NCI-H187 treated with DMSO at 0.1 percent for 48 hours (cell line): ENCODE measurements around the gene KLK7.
"Not testable (repeated sequence)": the region's sequence is repeated elsewhere in the genome, so short reads cannot be mapped to it uniquely, and the experiment has no call there.

Experiments
- DNase-seq: peaks from one replicate; lab custom pipeline; 2025; lab: John Stamatoyannopoulos, UW

KLK7 gene

DNA sequence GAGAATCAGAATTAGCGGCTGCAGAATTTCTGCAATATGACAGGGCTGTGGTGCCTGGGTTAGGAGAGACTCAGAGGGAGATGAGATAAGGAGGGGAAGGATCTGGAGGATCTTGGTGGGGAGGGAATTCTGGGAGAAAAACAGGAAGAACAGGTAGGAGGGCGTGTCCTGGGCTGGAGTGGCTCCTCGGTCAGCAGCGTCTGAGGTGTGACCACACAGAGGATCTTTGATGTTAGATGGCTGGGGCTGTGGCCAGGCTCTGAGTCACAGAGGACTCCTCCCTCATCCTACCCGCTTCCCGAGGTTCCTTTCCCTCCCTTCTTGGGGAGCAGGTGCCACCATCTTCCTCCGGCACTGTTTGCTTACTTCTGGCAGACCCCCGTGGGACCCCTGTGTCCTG lies 8.0 kb downstream of the KLK7 start:
- DNase-seq, result no peak

DNA sequence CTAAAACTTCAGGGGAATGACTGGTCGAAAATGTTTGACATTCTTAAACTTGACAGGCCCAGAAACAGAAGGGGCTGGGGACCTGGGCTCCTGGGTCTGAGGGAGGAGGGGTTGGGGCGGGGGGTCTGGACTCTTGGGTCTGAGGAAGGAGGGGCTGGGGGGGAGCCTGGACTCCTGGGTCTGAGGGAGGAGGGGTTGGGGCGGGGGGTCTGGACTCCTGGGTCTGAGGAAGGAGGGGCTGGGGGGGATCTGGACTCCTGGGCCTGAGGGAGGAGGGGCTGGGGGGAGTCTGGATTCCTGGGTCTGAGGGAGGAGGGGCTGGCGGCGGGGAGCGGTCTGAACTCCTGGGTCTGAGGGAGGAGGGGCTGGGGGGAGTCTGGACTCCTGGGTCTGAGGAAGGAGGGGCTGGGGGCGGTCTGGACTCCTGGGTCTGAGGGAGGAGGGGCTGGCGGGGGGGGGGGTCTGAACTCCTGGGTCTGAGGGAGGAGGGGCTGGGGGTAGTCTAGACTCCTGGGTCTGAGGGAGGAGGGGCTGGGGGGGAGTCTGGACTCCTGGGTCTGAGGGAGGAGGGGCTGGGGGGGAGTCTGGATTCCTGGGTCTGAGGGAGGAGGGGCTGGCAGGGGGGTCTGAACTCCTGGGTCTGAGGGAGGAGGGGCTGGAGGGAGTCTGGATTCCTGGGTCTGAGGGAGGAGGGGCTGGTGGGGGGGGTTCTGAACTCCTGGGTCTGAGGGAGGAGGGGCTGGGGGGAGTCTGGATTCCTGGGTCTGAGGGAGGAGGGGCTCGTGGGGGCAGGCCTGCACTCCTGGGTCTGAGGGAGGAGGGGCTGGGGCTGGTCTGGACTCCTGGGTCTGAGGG lies 8.8 kb downstream of the KLK7 start:
- no peak for DNase-seq

DNA sequence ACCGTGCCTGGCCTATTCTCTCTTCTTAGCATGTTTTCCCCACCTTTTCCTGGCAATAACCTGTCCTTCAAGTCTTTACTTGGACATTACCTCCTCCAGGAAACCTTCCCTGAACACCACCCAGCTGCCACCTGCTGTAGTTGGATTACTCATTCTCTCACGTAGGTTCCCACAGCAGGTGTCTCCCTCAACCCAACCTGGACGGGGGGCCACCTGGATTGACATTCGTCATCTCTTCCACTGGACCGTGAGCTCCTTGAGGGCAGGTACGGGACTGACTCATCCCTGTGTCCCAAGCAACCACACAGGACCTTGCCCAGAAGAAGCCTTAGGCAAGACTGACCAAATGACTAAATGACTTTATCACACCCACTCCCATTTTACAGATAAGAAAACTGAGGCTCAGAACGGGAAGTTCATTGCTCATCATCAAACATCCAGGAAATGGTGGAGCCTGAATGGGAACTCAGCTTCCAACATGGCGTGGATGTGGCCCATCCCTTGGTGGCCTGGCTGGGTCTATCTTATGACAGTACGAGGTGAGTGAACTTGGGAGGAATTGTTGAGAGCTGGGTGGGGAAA lies 10.8 kb downstream of the KLK7 start:
- DNase-seq, result no peak

DNA sequence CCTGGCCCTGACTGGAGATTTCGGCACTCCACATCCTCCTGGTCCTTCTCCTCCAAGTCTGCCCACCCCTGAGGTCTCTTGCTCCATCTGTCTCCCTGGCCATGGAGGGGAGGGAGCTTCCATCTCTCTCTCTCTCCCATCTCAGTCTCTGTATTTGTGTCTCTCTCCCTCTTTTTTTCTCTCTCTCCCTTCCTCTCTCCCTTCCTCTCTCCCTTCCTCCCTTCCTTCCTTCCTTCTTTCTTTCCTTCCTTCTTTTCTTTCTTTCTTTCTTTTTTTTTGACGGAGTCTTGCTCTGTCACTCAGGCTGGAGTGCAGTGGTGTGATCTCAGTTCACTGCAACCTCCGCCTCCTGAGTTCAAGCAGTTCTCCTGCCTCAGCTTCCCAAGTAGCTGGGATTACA lies 13.9 kb downstream of the KLK7 start:
- DNase-seq, result not testable (repeated sequence)

DNA sequence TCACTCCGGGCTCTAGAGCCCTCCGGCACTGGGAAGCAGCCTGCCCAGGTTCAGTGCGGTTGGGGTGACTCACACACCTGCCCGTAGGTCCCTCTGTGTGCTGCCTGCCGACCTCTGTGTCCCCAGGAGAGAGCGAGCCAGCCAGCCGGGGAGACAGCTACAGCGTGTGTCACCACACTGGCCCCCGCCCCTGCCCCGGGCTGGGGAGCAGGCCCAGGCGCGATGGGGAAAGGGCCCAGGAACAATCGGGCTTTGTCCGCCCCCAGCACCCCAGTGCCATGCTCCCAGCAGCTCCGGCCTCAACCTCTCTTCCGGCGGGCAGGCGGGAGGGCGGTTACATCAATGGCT lies 14.3 kb downstream of the KLK7 start, which contains the start of gene KLK6:
TSS of gene KLK6 (minus strand) at position 179 of the 348 bp plus-strand sequence. CDS start 1,487 bp downstream, outside the sequence.
- no peak for DNase-seq

DNA sequence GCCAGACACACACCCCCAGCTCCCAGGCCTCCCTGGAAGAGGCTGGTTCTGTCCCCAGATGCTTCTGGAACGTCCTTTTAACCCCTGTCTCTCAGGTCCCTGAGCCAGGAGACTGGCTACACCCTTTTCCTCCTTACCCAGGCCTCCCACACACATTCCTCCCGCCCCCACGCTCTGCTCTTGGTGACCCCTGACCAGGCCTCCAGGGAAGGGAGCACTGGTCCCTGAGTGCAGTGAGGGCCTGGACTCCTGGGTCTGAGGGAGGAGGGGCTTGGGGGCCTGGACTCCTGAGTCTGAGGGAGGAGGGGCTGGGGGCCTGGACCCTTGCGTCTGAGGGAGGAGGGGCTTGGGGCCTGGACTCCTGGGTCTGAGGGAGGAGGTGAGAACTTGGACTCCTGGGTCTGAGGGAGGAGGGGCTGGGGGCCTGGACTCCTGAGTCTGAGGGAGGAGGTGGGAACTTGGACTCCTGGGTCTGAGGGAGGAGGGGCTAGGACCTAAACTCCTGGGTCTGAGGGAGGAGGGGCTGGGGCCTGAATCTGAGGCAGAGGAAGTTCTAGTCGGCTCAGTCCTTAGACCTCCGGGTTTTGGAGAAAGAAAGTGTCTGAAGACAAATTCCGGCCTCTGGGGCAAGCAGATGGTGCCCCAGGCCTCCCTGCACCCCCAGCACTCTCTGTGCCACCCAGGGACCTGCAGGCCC lies 14.9 kb downstream of the KLK7 start:
- no peak for DNase-seq

DNA sequence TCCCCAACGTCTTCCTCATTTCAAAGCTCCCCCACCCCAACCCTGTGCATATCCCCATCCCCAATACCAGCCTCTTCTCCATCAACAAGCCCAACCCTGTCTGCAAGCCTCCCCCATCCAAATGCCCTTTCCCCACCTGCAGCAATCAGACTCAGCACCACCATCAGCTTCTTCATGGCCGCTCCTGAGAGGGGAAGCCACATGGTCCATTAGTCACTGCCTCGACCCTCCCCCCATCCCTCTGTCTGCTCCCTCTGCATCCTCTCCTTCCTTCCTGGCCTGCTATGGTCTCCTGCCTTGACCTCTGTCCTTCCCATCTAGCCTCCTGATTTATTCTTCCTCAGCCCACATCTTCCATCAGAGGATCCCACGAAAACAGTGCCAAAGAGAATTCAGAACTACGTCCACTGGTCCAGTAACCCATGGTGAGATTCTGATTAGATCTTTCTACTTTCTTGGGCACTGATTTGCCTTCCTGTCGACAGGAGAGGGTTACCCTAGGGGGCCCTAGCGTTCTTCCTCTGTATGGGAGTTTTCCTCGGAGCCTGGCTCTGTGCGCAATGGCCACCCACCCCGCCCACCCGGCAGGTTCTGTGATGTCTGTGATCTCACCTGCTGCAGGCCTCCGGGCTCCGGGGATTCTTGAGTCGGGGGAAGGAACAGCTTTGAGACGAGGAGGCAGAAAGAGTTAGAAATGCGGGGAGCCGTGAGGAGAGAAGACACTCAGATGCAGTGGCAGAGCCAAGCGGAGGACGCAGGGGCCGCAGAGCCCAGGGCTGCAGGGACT lies 15.6 kb downstream of the KLK7 start:
- no peak for DNase-seq

DNA sequence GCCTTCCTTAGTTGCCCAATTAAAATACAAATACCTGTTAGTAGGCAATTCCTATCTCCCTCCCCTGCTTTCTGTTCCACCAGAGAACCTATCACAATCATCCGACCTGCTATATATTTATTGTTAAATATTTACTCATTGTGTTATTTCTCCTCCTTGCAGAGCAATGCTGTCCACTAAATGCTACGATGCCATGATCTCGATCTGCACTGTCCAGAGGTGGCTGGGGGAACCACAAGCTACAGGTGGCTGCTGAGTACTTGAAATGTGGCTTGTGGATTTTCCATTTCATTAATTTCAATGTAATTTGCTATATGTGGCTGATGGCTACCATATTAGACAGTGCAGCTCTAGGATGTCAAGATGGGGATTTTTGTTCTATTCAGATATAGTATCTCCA lies 19.5 kb downstream of the KLK7 start:
- DNase-seq, result no peak

DNA sequence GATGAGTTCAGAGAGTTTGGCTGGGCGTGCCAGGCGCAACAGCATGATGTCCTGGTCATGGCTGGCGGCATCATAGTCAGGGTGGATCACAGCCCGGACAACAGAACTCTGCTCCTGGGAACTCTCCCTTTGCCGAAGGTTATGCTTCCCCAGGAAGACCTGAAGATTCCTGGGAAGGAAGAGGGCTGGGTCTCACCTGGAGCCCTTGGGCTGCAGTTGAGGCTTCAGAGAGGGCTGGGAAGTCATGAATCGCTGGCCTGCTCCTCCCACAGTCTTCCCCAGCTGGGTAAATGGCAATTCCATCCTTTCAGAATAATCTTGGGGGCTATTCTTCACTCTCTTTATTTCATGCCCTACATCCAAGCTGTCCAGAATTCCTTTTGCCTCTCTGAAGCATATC lies 20.3 kb downstream of the KLK7 start:
- no peak for DNase-seq

DNA sequence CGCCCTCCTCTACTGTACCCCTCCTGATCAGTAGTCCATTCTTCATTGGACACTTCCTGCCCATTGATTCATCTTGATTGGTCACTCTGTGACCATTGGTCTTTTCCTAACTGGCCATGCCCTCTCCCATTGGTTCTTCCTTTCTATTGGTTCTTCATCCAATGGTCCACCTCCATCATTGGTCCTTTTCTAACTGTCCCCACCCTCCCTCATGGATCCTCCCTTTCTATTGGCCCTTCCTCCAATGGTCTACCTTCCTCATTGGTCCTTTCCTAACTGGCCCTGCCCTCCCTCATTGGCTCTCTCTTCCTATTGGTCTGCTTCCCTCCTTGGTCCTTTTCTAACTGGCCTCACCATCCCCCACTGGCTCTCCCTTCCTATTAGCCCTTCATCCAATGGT lies 21.5 kb downstream of the KLK7 start:
- DNase-seq, result no peak

DNA sequence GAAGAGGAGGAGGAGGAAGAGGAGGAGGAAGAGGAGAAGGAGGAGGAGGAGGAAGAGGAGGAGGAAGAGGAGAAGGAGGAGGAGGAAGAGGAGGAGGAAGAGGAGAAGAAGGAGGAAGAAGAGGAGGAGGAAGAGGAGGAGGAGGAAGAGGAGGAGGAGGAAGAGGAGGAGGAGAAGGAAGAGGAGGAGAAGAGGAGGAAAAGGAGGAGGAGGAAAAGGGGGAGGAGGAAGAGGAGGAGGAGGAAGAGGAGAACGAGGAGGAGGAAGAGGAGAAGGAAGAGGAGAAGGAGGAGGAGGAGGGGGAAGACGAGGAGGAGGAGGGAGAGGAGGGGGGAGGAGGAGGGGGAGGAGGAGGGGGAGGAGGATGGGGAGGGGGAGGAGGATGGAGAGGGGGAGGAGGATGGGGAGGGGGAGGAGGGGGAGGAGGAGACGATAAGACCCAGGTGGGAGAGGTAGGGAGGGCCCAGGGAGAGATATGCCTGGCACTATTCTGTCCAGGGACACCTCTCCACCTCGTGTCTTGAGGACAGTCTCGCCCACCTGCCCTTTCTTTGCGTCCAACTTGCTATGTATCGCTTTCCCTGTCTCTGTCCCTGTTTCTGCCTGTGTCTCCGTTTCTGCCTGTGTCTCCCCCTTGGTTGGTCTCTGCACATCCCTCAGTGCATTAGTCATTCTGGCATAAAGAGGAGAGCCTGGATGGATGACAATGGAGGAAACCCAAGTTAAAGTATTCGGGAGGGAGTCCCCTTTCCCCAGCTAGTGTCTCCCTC lies 23.8 kb downstream of the KLK7 start:
- DNase-seq, result no peak

DNA sequence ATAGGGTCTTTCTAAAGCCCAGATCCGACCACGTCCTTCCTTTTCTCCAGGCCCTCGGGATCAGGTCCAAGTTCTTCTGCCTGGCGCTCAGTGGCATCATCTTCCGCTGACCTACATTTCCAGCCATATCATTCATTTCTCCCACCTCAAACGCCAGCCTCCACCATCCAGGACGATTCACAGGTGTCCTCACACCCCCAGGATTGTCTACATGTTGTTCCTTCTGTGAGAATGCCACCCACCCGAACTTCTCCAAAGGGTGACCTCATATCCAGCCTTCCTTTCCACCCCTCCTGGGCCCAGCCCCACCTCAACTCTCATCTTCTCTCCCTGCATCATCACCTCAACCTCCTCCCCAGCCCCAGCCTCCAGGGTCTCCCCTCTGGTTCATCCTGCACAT lies 26.1 kb downstream of the KLK7 start:
- no peak for DNase-seq

DNA sequence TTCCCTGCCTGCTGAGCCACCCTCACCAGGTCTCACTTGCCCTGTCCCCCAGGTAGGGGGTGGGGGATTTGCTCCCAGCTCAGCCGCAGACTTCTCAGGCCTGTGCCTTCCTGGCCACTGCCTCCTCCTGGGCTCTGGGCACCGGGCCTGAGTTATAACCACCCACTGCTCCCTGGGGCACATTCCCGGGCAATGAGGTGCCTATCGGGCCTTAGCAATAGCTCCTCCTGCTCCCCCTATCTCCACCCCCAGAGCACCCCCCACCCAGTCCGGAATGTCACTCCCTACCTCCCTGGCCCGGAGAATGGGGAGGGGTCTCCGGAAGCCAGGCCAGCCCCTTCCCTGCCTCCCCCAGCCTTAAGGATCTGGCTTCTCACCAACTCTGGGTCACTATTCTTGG lies 30.8 kb downstream of the KLK7 start, which contains the start of gene KLK5:
TSS of gene KLK5 (minus strand) at position 129 of the 400 bp plus-strand sequence. CDS start 381 bp downstream, outside the sequence.
- DNase-seq, result no peak

DNA sequence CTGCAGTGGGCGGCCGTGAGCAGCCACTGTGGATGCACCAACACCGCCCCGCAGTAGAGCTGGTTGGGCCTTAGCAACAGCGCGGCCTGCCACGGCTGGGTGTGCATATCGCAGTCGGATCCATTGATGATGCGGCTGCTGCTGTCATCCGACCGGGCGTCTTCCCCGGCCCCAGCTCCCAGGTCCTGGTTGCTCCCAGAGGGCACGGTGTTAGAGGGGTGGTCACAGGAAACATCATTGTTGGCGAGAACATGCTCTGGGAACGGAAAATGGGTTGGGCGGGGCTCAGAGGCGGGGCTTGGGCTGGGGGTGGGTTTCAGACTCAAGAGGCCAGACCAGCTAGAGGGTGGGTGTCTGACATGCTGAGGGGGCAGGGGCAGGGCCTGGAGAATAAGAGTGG lies 33.9 kb downstream of the KLK7 start:
- DNase-seq, result no peak

DNA sequence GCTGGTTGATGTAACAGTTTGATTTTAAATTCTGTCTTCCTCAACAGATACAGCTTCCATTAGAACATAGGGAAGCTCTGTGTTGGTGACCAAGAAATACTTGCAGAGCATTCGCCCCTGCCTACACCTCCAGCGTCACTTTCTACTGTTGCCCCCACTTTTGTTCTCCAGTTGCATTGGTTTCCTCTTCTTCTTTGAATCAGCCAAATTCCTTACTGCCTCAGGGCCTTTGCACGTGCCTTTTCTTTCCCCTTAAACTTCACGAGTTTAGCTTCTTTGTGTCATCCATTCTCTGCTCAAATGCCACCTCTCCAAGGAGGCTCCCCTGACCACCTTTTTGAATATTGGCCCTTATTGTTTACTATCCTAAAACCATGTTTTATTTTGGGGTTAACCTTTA lies 36.6 kb downstream of the KLK7 start:
- DNase-seq, result no peak

DNA sequence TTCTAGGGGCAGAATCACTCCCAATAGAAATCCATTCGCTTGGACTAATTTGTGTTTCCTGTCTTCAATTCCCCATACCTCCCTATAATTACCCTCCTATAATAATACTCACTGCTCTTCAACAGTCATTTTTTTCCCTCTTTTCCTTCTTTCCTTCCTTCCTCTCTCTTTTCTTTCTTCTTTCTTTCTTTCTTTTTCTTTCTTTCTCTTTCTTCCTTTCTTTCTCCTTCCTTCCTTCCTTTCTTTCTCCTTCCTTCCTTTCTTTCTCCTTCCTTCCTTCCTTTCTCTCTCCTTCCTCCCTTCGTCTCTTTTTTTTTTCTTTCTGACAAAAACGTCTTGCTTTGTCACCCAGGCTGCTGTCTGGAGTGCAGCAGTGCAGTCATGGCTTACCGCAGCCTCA lies 38.9 kb downstream of the KLK7 start:
- no peak for DNase-seq

DNA sequence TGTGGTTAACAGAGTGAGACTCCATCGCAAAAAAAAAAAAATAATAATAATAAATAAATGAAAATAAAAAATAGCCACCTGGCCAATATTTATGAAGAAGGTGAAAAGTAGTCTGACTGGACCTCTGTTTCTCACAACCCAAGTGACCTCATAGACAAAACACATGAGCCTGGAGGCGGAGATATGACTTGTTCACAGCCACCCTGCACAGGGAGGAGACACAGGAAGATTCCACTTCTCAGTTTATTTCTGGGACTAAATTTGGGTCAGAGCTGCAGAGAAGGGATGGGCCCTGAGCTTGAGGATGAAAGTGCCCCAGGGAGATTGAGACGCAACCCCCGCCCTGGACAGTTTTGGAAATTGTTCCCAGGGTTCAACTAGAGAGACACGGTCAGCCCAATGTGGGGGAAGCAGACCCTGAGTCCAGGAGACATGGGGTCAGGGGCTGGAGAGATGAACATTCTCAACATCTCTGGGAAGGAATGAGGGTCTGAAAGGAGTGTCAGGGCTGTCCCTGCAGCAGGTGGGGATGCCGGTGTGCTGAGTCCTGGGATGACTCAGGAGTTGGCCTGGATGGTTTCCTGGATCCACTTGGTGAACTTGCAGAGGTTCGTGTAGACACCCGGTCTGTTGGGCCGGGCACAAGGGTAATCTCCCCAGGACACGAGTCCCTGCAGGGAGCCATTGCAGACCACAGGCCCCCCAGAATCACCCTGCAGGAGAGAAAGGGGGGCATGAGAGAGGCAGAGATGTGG lies 40.5 kb downstream of the KLK7 start:
- no peak for DNase-seq

DNA sequence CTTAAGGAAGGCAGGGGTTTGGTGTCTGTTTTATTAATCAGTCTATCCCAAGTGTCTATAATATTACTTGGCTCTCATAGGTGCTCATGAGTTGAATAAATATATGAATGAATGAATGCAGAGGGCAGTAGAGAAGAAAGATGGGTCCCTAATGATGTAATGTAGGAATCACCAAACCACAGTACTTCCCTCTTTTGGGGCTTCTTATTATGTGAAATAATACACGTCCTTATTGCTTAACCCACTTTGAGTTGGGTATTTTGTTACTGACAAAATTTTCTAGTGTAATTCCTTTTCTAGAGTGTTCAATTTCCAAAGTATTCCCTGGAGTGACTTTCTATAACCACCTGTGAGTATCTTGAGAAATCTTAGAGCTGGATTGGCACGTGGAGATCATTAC lies 44.1 kb downstream of the KLK7 start:
- no peak for DNase-seq

DNA sequence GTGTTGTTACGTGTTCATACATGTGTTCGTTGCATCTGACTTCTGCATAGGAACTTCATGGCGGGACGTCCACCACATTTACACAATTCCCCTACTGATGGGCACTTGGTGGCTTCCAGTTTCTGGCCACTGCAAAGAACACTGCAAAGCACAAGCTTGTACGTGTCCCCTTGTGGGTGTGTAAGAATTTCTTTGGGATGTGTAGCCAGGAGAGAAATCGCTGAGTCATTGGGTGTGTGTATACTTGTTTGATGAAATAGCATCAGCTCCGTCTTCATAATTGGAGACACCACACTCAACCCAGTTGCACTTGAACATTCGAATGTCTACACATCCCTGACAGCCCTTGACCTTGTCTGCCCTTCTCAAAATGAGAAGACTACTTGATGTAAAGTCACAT lies 50.1 kb downstream of the KLK7 start:
- no peak for DNase-seq

DNA sequence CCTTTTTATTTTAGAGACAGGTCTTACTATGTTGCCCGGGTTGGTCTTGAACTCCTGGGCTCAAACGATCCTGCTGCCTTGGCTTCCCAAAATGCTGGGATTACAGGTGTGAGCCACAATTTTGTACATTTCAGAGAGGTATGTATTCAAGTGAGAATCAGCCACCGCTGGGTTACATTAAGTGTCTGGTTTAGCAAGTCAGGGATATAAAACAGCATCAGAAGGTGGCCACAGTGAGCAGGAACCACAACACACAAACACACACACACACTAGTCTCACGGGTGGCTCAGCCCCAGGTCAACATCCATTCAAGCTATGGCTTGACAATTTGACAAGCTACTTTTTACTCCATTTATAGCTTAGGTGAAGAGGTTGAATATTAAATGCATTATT lies 51.0 kb downstream of the KLK7 start:
- DNase-seq, result no peak
